ENCODE results near the gene HTR1B.
A peak's percentile ranks its signal among the peaks of the same experiment; 100 is the strongest.

HTR1B gene

GRCh38 chr6:77464495-77464867, 1.2 kb upstream of the HTR1B start:
- DNase-seq (ENCODE audit: low read depth): no peak
- peak overlapping the region; percentile 73 for H3K4me3 ChIP-seq (ENCODE audit: low read depth, low read length)
- no peak for TF ChIP-seq CTCF (conservative IDR thresholded peaks at IDR 0.05; ENCODE audit: low read depth, low read length)

- peak overlapping the region; percentile 73 for H3K4me3 ChIP-seq (ENCODE audit: low read depth, low read length)
Observed at GRCh38 chr6:77463861-77464494, 687 bp upstream of the HTR1B start.

GRCh38 chr6:77462359-77463307, 658 bp downstream of the HTR1B start:
- TF ChIP-seq CTCF (conservative IDR thresholded peaks at IDR 0.05; ENCODE audit: low read depth, low read length): peak; percentile 74
- DNase-seq (ENCODE audit: low read depth): peak; percentile 72
- H3K4me3 ChIP-seq (ENCODE audit: low read depth, low read length): peak overlapping the region; percentile 73

More at GRCh38 chr6:77463861-77464494, 687 bp upstream of the HTR1B start:
- no peak for TF ChIP-seq CTCF (conservative IDR thresholded peaks at IDR 0.05; ENCODE audit: low read depth, low read length)
- DNase-seq (ENCODE audit: low read depth): peak; percentile 48

- DNase-seq (ENCODE audit: low read depth): no peak
- TF ChIP-seq CTCF (conservative IDR thresholded peaks at IDR 0.05; ENCODE audit: low read depth, low read length): no peak
- peak overlapping the region; percentile 73 for H3K4me3 ChIP-seq (ENCODE audit: low read depth, low read length)
Observed at GRCh38 chr6:77461796-77462195, 1.5 kb downstream of the HTR1B start.

GRCh38 chr6:77458421-77458820, 4.9 kb downstream of the HTR1B start:
- no peak overlapping the region for H3K4me3 ChIP-seq (ENCODE audit: low read depth, low read length)
- no peak for DNase-seq (ENCODE audit: low read depth)
- no peak for TF ChIP-seq CTCF (conservative IDR thresholded peaks at IDR 0.05; ENCODE audit: low read depth, low read length)

- TF ChIP-seq CTCF (conservative IDR thresholded peaks at IDR 0.05; ENCODE audit: low read depth, low read length): peak; percentile 93
- H3K4me3 ChIP-seq (ENCODE audit: low read depth, low read length): no peak overlapping the region
- peak; percentile 98 for DNase-seq (ENCODE audit: low read depth)
Observed at GRCh38 chr6:77457720-77458349, 5.5 kb downstream of the HTR1B start.
